Activated naive CD8-positive, alpha-beta T cell (primary cell): ENCODE data around the gene PHF12.
"Not testable (repeated sequence)": the region's sequence is repeated elsewhere in the genome, so short reads cannot be mapped to it uniquely, and the experiment has no call there.

Experiments
- H3K27ac Mint-ChIP-seq: one replicate; pipeline ENCODE4 v1.8.0; 2021; ENCODE audit warnings: mixed read lengths
- H3K27me3 Mint-ChIP-seq: one replicate; pipeline ENCODE4 v1.8.0; 2021; ENCODE audit warnings: mixed read lengths
- H3K36me3 Mint-ChIP-seq: one replicate; pipeline ENCODE4 v1.8.0; 2021; ENCODE audit warnings: mixed read lengths
- H3K4me1 Mint-ChIP-seq: one replicate; pipeline ENCODE4 v1.8.0; 2021; ENCODE audit warnings: low read depth, mixed read lengths
- H3K4me3 Mint-ChIP-seq: one replicate; pipeline ENCODE4 v1.8.0; 2021; ENCODE audit warnings: mild to moderate bottlenecking, mixed read lengths
- H3K9me3 Mint-ChIP-seq: one replicate; pipeline ENCODE4 v1.8.0; 2021; ENCODE audit warnings: low read depth, mixed read lengths

PHF12 gene

GRCh38 chr17:28899212-28899815 is 52.0 kb downstream of the PHF12 start:
- Mint-ChIP-seq H3K27ac (peak overlapping the region; percentile 47), H3K27me3 (no peaks in the 10 kb centered on the region), H3K4me1 (peaks cover 56% of the 10 kb centered on the region), H3K9me3 (no peaks in the 10 kb centered on the region), H3K4me3 (peak overlapping the region; percentile 35), H3K36me3 (peaks cover 5% of the 10 kb centered on the region)

GRCh38 chr17:28898527-28898955 is 52.8 kb downstream of the PHF12 start:
- peak overlapping the region; percentile 34 for H3K27ac Mint-ChIP-seq
- H3K4me1 Mint-ChIP-seq = peaks cover 63% of the 10 kb centered on the region
- H3K27me3 Mint-ChIP-seq = no peaks in the 10 kb centered on the region
- peaks cover 5% of the 10 kb centered on the region for H3K36me3 Mint-ChIP-seq
- H3K9me3 Mint-ChIP-seq = no peaks in the 10 kb centered on the region
- no peak overlapping the region for H3K4me3 Mint-ChIP-seq

GRCh38 chr17:28897769-28898526 is 53.4 kb downstream of the PHF12 start:
- Mint-ChIP-seq H3K4me3 (peak overlapping the region; percentile 93), H3K27ac (peak overlapping the region; percentile 97), H3K36me3 (peaks cover 5% of the 10 kb centered on the region), H3K27me3 (no peaks in the 10 kb centered on the region), H3K9me3 (no peaks in the 10 kb centered on the region), H3K4me1 (peaks cover 66% of the 10 kb centered on the region)

- peak within 1 kb of the TSS; percentile 93 for H3K4me3 Mint-ChIP-seq
- no peaks in the 10 kb centered on the region for H3K27me3 Mint-ChIP-seq
- H3K36me3 Mint-ChIP-seq = peaks cover 5% of the 10 kb centered on the region
- H3K27ac Mint-ChIP-seq = peak within 1 kb of the TSS; percentile 97
- H3K4me1 Mint-ChIP-seq = peaks cover 69% of the 10 kb centered on the region
- H3K9me3 Mint-ChIP-seq = no peaks in the 10 kb centered on the region
Observed at GRCh38 chr17:28896884-28897768, 54.2 kb downstream of the PHF12 start, which contains the start of gene FLOT2. Gene FLOT2, minus strand, starts transcription at chr17:28897733. Its CDS starts 159 bp downstream, at chr17:28897574.

- H3K4me1 Mint-ChIP-seq = peaks cover 69% of the 10 kb centered on the region
- no peaks in the 10 kb centered on the region for H3K27me3 Mint-ChIP-seq
- peak overlapping the region; percentile 93 for H3K4me3 Mint-ChIP-seq
- peak overlapping the region; percentile 92 for H3K27ac Mint-ChIP-seq
- peaks cover 8% of the 10 kb centered on the region for H3K36me3 Mint-ChIP-seq
- no peaks in the 10 kb centered on the region for H3K9me3 Mint-ChIP-seq
Observed at GRCh38 chr17:28896491-28896883, 54.8 kb downstream of the PHF12 start.

GRCh38 chr17:28895794-28896447 is 55.4 kb downstream of the PHF12 start:
- Mint-ChIP-seq H3K27ac (peak overlapping the region; percentile 92), H3K27me3 (no peaks in the 10 kb centered on the region), H3K4me1 (peaks cover 73% of the 10 kb centered on the region), H3K36me3 (peaks cover 12% of the 10 kb centered on the region), H3K9me3 (no peaks in the 10 kb centered on the region), H3K4me3 (peak overlapping the region; percentile 93)

- H3K36me3 Mint-ChIP-seq, H3K9me3 Mint-ChIP-seq, H3K27me3 Mint-ChIP-seq: not testable (repeated sequence)
- Mint-ChIP-seq H3K4me1 (peaks cover 68% of the 10 kb centered on the region), H3K27ac (peak overlapping the region; percentile 100), H3K4me3 (peak overlapping the region; percentile 82)
Observed at GRCh38 chr17:28893248-28894183, 57.8 kb downstream of the PHF12 start.

- H3K4me3 Mint-ChIP-seq = peak overlapping the region; percentile 48
Observed at GRCh38 chr17:28892024-28892423, 59.3 kb downstream of the PHF12 start.

GRCh38 chr17:28891201-28891600 is 60.1 kb downstream of the PHF12 start:
- Mint-ChIP-seq H3K4me3 (peak overlapping the region; percentile 48), H3K27me3 (no peaks in the 10 kb centered on the region), H3K4me1 (peaks cover 58% of the 10 kb centered on the region), H3K9me3 (no peaks in the 10 kb centered on the region), H3K27ac (peak overlapping the region; percentile 89), H3K36me3 (peaks cover 7% of the 10 kb centered on the region)

More at GRCh38 chr17:28892024-28892423, 59.3 kb downstream of the PHF12 start:
- H3K36me3 Mint-ChIP-seq = peaks cover 7% of the 10 kb centered on the region
- H3K9me3 Mint-ChIP-seq = no peaks in the 10 kb centered on the region
- peaks cover 63% of the 10 kb centered on the region for H3K4me1 Mint-ChIP-seq
- H3K27ac Mint-ChIP-seq = peak overlapping the region; percentile 89
- no peaks in the 10 kb centered on the region for H3K27me3 Mint-ChIP-seq

GRCh38 chr17:28889996-28890395 is 61.3 kb downstream of the PHF12 start:
- H3K4me3 Mint-ChIP-seq = no peak overlapping the region

GRCh38 chr17:28888832-28889231 is 62.5 kb downstream of the PHF12 start:
- Mint-ChIP-seq H3K27ac (peak overlapping the region; percentile 61), H3K36me3 (peaks cover 7% of the 10 kb centered on the region), H3K9me3 (no peaks in the 10 kb centered on the region), H3K4me3 (no peak overlapping the region), H3K4me1 (peaks cover 45% of the 10 kb centered on the region), H3K27me3 (no peaks in the 10 kb centered on the region)

More at GRCh38 chr17:28889996-28890395, 61.3 kb downstream of the PHF12 start:
- H3K27ac Mint-ChIP-seq = peak overlapping the region; percentile 82
- H3K27me3 Mint-ChIP-seq = no peaks in the 10 kb centered on the region
- peaks cover 48% of the 10 kb centered on the region for H3K4me1 Mint-ChIP-seq
- H3K36me3 Mint-ChIP-seq = peaks cover 7% of the 10 kb centered on the region
- no peaks in the 10 kb centered on the region for H3K9me3 Mint-ChIP-seq

GRCh38 chr17:28887871-28888471 is 63.3 kb downstream of the PHF12 start:
- peaks cover 7% of the 10 kb centered on the region for H3K36me3 Mint-ChIP-seq
- peak overlapping the region; percentile 66 for H3K27ac Mint-ChIP-seq
- H3K4me1 Mint-ChIP-seq = peaks cover 36% of the 10 kb centered on the region
- no peaks in the 10 kb centered on the region for H3K9me3 Mint-ChIP-seq
- no peak overlapping the region for H3K4me3 Mint-ChIP-seq
- no peaks in the 10 kb centered on the region for H3K27me3 Mint-ChIP-seq

- Mint-ChIP-seq H3K27ac (no peak overlapping the region), H3K36me3 (no peaks in the 10 kb centered on the region), H3K9me3 (no peaks in the 10 kb centered on the region), H3K27me3 (no peaks in the 10 kb centered on the region), H3K4me1 (peaks cover 19% of the 10 kb centered on the region), H3K4me3 (no peak overlapping the region)
Observed at GRCh38 chr17:28885951-28886350, 65.4 kb downstream of the PHF12 start.
